GM12872 (cell line): Measurements from ENCODE around the gene IGIP.

ENCODE experiments used
- CTCF ChIP-seq: IDR thresholded peaks from 3 replicates; pipeline ENCODE4 v1.5.1; 2011; ENCODE audit warnings: low read depth, mild to moderate bottlenecking, low read length, moderate library complexity; ENCODE audit not compliant: insufficient read depth

Gene IGIP

GRCh38 chr5:140093866-140094265, 31.9 kb upstream of the IGIP start:
- no peak for TF ChIP-seq CTCF

GRCh38 chr5:140094889-140095288, 30.8 kb upstream of the IGIP start:
- TF ChIP-seq CTCF, result no peak

- no peak for TF ChIP-seq CTCF
These were observed 24.6 kb upstream of the IGIP start for GRCh38 chr5:140101179-140101578.

- TF ChIP-seq CTCF, result no peak
These were observed 22.6 kb upstream of the IGIP start for GRCh38 chr5:140103154-140103553.

GRCh38 chr5:140104100-140104499, 21.6 kb upstream of the IGIP start:
- TF ChIP-seq CTCF, result no peak

GRCh38 chr5:140106101-140106500, 19.6 kb upstream of the IGIP start:
- no peak for TF ChIP-seq CTCF

GRCh38 chr5:140106805-140107311, 18.9 kb upstream of the IGIP start:
- no peak for TF ChIP-seq CTCF
